ENCODE results near the gene PTPRU.

DNA sequence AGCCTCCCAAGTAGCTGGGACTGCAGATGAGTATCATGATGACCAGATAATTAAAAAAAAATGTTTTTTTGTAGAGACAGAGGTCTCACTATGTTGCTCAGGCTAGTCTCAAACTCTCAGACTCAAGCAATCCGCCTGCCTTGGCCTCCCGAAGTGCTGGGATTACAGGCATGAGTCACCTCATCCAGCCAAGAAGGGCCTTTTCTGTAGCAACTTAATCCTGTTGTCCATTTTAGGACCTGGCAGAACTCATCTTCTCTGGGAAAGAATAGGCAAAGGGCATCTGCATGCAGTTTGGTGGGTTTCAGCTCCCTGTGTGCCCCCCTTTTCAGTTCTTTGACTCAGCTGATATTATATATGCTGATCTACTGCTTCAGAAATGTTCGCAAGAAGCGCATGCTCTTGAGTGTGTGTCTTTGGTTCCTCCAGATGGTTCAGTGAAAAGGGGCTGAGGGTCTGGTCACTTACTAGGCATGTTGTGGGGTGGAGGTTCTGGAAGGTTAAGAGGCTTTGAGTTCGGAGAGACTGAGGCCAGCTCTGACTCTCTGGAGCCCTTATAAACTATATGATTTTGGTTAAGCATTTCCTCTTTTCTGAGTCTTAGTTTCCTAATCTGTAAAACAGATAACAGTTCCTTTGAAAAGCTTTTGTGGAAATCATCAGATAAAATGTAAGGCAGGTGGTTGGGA, 35.3 kb upstream of the PTPRU start:
- TF ChIP-seq, protein P1, sequence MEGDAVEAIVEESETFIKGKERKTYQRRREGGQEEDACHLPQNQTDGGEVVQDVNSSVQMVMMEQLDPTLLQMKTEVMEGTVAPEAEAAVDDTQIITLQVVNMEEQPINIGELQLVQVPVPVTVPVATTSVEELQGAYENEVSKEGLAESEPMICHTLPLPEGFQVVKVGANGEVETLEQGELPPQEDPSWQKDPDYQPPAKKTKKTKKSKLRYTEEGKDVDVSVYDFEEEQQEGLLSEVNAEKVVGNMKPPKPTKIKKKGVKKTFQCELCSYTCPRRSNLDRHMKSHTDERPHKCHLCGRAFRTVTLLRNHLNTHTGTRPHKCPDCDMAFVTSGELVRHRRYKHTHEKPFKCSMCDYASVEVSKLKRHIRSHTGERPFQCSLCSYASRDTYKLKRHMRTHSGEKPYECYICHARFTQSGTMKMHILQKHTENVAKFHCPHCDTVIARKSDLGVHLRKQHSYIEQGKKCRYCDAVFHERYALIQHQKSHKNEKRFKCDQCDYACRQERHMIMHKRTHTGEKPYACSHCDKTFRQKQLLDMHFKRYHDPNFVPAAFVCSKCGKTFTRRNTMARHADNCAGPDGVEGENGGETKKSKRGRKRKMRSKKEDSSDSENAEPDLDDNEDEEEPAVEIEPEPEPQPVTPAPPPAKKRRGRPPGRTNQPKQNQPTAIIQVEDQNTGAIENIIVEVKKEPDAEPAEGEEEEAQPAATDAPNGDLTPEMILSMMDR (IDR thresholded peaks at IDR 0.05; ENCODE audit: insufficient read depth, low read length, poor library complexity, severe bottlenecking): no peak
- TF ChIP-seq EZH2phosphoT487 (conservative IDR thresholded peaks at IDR 0.05; ENCODE audit: low read length): no peak
